ENCODE data around the gene NR3C2.

NR3C2 gene

DNA sequence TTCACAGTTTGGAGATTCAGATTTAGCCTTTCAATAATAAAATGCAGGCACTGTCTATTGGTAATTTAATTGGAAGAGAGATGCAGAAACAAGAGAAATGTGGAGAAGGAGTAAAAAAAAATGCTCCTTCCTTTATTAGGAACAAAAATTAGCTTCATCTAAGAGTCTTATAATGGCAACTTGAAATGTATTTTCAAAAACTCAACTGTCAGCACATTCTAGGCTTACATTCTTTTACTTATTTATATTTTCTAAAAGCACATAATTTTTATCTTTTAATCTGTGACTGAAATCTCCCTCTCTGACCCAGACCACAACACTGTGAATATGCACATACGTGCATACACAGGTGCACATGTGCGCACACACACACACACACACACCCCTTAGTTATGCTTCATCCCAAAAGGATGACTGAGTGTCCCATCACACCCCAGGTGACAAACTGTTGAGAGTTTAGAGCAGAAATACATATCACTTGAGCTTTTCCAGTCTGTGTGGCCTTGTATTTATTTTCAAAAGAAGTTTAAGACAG lies 29.7 kb downstream of the NR3C2 start:
- Histone ChIP-seq H2AFZ (ENCODE audit: low read depth, low read length) (no peak overlapping the region), H3K4me3 (ENCODE audit: low read depth in 1 of 2, low read length in 2 of 2) (no peak overlapping the region), H3K9ac (ENCODE audit: low read depth, low read length) (no peak overlapping the region), H3K79me2 (ENCODE audit: insufficient read depth, low read length) (no peaks in the 10 kb centered on the region), H3K36me3 (ENCODE audit: insufficient read depth, low read length) (no peaks in the 10 kb centered on the region), H4K20me1 (ENCODE audit: insufficient read depth, low read length) (no peaks in the 10 kb centered on the region), H3K4me2 (ENCODE audit: insufficient read depth, low read length) (no peak overlapping the region), H3K9me3 (ENCODE audit: insufficient read depth, low read length, severe bottlenecking) (no peaks in the 10 kb centered on the region), H3K4me1 (ENCODE audit: insufficient read depth, low read length) (no peaks in the 10 kb centered on the region), H3K27ac (ENCODE audit: low read length) (no peak overlapping the region), H3K27me3 (ENCODE audit: insufficient read depth, low read length, poor library complexity) (no peaks in the 10 kb centered on the region)
- DNase-seq: no peak
- no peak for ATAC-seq (ENCODE audit: insufficient read depth, low read depth)
- TF ChIP-seq, protein P1, sequence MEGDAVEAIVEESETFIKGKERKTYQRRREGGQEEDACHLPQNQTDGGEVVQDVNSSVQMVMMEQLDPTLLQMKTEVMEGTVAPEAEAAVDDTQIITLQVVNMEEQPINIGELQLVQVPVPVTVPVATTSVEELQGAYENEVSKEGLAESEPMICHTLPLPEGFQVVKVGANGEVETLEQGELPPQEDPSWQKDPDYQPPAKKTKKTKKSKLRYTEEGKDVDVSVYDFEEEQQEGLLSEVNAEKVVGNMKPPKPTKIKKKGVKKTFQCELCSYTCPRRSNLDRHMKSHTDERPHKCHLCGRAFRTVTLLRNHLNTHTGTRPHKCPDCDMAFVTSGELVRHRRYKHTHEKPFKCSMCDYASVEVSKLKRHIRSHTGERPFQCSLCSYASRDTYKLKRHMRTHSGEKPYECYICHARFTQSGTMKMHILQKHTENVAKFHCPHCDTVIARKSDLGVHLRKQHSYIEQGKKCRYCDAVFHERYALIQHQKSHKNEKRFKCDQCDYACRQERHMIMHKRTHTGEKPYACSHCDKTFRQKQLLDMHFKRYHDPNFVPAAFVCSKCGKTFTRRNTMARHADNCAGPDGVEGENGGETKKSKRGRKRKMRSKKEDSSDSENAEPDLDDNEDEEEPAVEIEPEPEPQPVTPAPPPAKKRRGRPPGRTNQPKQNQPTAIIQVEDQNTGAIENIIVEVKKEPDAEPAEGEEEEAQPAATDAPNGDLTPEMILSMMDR (IDR thresholded peaks at IDR 0.05; ENCODE audit: borderline replicate concordance, extremely low read depth, low read length, poor library complexity, severe bottlenecking): no peak
- TF ChIP-seq EZH2 (IDR thresholded peaks at IDR 0.05; ENCODE audit: borderline replicate concordance, low read depth, low read length, severe bottlenecking): no peak

DNA sequence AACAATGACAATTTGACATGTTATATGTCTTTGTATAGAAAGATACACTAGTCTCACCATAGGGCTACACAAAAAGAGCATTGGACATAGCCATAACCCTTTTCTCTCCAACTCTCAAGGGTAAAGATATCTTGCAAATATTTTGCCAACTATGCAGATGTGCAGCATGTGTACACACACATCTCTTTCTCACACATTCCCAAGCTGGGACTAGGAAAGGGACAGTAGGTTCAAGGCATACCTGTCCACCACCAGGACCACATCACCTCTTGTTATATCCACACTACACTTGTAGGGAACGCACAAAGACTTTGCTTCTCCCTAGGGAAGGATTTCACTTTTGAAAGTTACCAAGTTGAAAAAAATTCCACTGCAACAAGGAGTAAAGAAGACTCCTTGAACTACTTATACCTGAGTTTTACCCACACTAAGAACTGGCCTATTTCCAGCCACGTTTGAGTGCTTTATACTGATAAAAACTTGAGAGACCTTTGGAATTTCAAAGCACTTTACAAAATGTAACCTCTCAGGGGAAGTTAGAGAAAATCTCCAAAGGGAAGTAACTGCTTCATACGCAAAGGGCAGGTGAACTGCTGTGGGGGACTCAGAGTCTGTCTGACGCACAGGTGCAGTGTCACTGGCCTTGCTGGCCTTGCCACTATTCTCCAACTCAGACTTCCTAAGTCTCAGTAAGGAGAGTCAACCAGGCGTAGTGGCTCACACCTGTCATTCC lies 36.9 kb downstream of the NR3C2 start:
- ATAC-seq (ENCODE audit: insufficient read depth, low read depth): no peak
- TF ChIP-seq EZH2 (IDR thresholded peaks at IDR 0.05; ENCODE audit: borderline replicate concordance, low read depth, low read length, severe bottlenecking): no peak
- TF ChIP-seq, protein P1 (IDR thresholded peaks at IDR 0.05; ENCODE audit: borderline replicate concordance, extremely low read depth, low read length, poor library complexity, severe bottlenecking): no peak
- Histone ChIP-seq H3K79me2 (ENCODE audit: insufficient read depth, low read length) (no peaks in the 10 kb centered on the region), H3K4me1 (ENCODE audit: insufficient read depth, low read length) (no peaks in the 10 kb centered on the region), H3K36me3 (ENCODE audit: insufficient read depth, low read length) (no peaks in the 10 kb centered on the region), H4K20me1 (ENCODE audit: insufficient read depth, low read length) (no peaks in the 10 kb centered on the region), H3K27me3 (ENCODE audit: insufficient read depth, low read length, poor library complexity) (no peaks in the 10 kb centered on the region), H3K9ac (ENCODE audit: low read depth, low read length) (no peak overlapping the region), H3K9me3 (ENCODE audit: insufficient read depth, low read length, severe bottlenecking) (no peaks in the 10 kb centered on the region), H3K4me3 (ENCODE audit: low read depth in 1 of 2, low read length in 2 of 2) (no peak overlapping the region), H2AFZ (ENCODE audit: low read depth, low read length) (no peak overlapping the region), H3K27ac (ENCODE audit: low read length) (no peak overlapping the region), H3K4me2 (ENCODE audit: insufficient read depth, low read length) (no peak overlapping the region)
- no peak for DNase-seq

DNA sequence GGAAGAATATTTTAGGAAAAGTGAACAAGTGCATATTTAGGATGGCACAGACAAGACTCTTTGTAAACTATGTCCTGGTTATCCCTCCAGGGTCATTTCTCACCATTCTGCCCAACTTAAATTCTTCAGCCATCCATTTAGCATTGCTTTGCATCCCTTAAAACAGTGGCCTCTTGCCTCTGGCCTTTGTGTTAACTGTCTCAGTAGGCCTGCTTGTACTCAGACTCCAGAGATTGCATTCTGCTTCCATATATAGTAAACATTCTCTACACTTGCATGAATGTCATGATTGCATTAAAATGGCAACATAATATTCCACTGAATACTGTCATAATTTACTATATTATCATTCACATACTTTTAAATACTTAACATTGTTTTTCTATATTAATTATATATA lies 43.2 kb downstream of the NR3C2 start:
- H3K27me3 ChIP-seq (ENCODE audit: insufficient read depth, low read length, poor library complexity): no peaks in the 10 kb centered on the region
- H3K36me3 ChIP-seq (ENCODE audit: insufficient read depth, low read length): no peaks in the 10 kb centered on the region
- H3K9ac ChIP-seq (ENCODE audit: low read depth, low read length): no peak overlapping the region
- H3K4me1 ChIP-seq (ENCODE audit: insufficient read depth, low read length): no peaks in the 10 kb centered on the region
- no peak for TF ChIP-seq EZH2 (IDR thresholded peaks at IDR 0.05; ENCODE audit: borderline replicate concordance, low read depth, low read length, severe bottlenecking)
- TF ChIP-seq, protein P1 (IDR thresholded peaks at IDR 0.05; ENCODE audit: borderline replicate concordance, extremely low read depth, low read length, poor library complexity, severe bottlenecking): no peak
- DNase-seq (no peak), ATAC-seq (ENCODE audit: insufficient read depth, low read depth) (no peak)
- no peak overlapping the region for H2AFZ ChIP-seq (ENCODE audit: low read depth, low read length)
- H3K9me3 ChIP-seq (ENCODE audit: insufficient read depth, low read length, severe bottlenecking): no peaks in the 10 kb centered on the region
- H3K27ac ChIP-seq (ENCODE audit: low read length): no peak overlapping the region
- H3K4me3 ChIP-seq (ENCODE audit: low read depth in 1 of 2, low read length in 2 of 2): no peak overlapping the region
- H3K4me2 ChIP-seq (ENCODE audit: insufficient read depth, low read length): no peak overlapping the region
- no peaks in the 10 kb centered on the region for H3K79me2 ChIP-seq (ENCODE audit: insufficient read depth, low read length)
- no peaks in the 10 kb centered on the region for H4K20me1 ChIP-seq (ENCODE audit: insufficient read depth, low read length)
